Stimulated activated CD4-positive, alpha-beta T cell treated with anti-CD3 and anti-CD28 coated beads, Interleukin-15, amount 100 ng/mL, for 48 hours (primary cell): ENCODE results near the gene HRH2.
"Not testable (repeated sequence)": the region's sequence is repeated elsewhere in the genome, so short reads cannot be mapped to it uniquely, and the experiment has no call there.

ENCODE experiments used
- DNase-seq, 2 donors: peaks; one replicate each; pipeline ENCODE4 v3.0.0-alpha.2; 2020; ENCODE audit warnings: low read depth in 2 of 2

Gene HRH2

GRCh38 chr5:175657593-175658271 lies at the start of gene HRH2:
Gene HRH2 (plus strand): TSS chr5:175658071. CDS start chr5:175683234, 25,163 bp downstream.
- DNase-seq: peak; percentile 27 to 53

DNA sequence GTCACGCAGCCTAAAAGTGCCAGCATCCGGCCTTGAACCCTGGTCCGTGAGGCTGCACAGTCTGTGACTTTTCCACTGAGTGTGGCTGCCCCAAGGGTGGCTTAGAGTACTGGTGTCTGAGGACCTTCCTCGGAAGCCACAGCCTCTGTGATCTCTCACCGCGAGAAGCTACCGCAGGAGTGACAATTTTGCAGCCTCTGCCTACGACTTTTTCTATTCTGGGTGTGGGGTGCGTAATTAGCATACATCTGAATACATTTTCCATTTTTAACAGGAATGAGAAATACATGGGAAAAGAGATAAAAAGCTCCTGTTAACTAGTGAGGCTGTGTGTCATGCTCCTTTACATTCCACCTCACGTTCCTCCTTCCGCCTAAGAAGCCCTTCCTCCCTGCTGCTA lies 48.3 kb upstream of the HRH2 start:
- peak in 1 of 2 donors; percentile 23 for DNase-seq

DNA sequence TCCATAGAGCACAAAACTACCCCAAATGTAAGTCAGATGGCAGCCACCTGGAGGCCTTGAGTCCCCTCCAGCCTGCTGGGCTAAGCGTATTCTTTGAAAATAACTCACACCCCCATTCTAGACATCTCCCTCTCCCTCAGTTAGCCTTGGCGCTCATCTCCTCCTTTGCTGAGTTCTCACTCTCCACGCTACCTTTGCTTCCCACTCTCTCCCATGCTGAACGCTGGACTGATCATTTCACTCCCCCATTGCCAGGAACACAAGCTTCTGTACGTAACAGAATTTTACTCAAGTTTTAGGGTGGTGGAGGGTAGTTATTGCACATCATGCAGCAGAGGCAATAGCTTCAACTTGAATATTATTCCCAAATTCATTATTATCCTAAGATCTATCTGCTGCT lies 47.5 kb upstream of the HRH2 start:
- DNase-seq: no peak

- no peak for DNase-seq
These were observed 47.0 kb upstream of the HRH2 start for GRCh38 chr5:175610898-175611297.

GRCh38 chr5:175614223-175614815 lies 43.6 kb upstream of the HRH2 start:
- DNase-seq: no peak

DNA sequence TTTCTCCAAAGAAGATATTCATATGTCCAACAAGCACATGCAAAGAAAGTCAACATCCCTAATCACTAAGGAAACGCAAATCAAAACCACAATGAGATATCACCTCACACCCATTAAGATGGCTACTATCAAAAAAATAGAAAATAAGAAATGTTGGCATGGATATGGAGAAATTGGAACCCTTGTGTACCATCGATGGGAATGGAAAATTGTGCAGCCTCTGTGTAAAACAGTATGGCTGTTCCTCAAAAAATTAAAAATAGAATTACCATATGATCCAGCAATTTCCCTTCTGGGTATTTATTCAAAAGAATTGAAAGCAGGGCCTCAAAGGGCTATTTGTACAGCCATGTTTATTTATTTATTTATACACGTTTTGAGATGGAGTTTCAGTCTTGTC lies 43.0 kb upstream of the HRH2 start:
- no peak for DNase-seq

DNA sequence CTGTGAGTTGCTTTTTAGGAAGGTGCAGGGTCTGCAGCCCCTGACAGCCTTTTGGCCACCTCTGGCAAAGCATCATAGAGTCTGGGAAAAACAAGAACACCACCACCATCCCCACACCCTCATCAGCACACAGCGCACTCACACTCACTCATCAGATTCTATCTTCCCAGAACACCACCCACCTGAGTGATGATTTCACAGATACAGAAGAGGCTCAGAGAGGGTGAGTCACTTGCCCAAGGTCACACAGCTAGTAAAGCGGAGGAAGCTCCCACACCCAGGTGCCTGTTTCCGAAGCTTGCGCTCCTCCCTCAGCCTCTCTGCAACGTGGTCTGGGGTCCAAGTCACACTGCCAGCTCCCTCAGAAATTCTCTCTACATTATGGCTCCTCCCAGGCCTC lies 41.8 kb upstream of the HRH2 start:
- peak; percentile 22 to 24 for DNase-seq

GRCh38 chr5:175616527-175616926 lies 41.3 kb upstream of the HRH2 start:
- not testable (repeated sequence) for DNase-seq

- no peak for DNase-seq
These were observed 40.4 kb upstream of the HRH2 start for GRCh38 chr5:175617447-175617846.

DNA sequence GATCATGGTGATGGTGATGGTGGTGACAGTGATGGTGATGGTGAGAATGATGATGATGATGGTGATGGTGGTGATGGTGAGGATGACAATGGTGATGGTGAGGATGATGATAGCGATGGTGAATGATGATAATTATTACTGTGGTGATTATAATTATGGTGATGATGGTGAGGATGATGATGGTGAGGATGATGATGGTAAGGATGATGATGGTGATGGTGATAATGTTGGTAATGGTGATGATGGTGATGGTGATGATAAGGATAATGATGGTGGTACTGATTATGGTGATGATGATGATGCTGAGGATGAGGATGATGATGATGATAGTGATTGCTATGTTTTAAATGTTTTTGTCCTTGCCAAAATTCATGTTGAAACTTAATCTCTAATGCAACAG lies 37.3 kb upstream of the HRH2 start:
- no peak for DNase-seq

GRCh38 chr5:175621971-175622370 lies 35.9 kb upstream of the HRH2 start:
- DNase-seq: no peak

GRCh38 chr5:175623088-175623487 lies 34.8 kb upstream of the HRH2 start:
- no peak for DNase-seq

- DNase-seq: no peak
These were observed 33.6 kb upstream of the HRH2 start for GRCh38 chr5:175624316-175624715.

DNA sequence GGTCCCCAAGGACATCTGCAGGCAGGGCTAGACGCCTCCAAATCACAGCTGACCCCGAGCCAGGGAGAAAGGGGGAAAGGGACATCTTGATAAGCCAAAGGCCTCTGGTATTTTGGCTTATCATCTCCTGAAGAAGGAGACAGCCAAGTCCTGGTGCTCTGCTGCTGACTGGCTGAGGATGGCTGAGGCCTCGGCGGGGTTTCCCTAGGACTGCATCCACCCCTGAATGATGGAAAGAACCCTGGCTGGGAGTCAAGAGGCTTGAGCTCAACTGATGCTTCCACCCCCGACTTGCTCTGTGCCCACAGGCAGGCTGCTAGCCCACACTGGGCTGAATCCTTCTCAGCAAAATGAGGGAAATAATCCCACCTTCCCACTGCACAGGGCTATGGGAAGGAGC lies 30.9 kb upstream of the HRH2 start:
- DNase-seq: no peak

- no peak for DNase-seq
These were observed 30.1 kb upstream of the HRH2 start for GRCh38 chr5:175627739-175628138.

- no peak for DNase-seq
These were observed 29.2 kb upstream of the HRH2 start for GRCh38 chr5:175628668-175629067.

DNA sequence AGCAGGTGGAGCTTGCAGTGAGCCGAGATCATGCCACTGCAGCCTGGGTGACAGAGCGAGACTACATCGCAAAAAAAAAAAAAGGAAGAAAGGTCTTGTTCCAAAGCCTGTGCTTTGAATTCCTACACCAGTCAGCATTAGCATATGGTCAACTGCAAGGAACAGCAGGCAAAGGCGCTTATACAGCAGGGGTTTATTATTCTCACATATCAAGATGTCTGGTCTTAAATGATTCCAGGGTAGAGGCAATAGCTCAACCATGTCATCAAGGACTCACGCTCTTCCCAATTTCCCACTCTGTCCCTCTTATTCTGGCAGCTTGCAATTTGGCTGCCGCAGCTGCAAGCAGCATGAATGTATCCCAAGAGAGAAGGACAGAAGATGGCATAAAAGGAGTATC lies 28.6 kb upstream of the HRH2 start:
- DNase-seq: no peak

- DNase-seq: no peak
These were observed 28.1 kb upstream of the HRH2 start for GRCh38 chr5:175629793-175630192.

DNA sequence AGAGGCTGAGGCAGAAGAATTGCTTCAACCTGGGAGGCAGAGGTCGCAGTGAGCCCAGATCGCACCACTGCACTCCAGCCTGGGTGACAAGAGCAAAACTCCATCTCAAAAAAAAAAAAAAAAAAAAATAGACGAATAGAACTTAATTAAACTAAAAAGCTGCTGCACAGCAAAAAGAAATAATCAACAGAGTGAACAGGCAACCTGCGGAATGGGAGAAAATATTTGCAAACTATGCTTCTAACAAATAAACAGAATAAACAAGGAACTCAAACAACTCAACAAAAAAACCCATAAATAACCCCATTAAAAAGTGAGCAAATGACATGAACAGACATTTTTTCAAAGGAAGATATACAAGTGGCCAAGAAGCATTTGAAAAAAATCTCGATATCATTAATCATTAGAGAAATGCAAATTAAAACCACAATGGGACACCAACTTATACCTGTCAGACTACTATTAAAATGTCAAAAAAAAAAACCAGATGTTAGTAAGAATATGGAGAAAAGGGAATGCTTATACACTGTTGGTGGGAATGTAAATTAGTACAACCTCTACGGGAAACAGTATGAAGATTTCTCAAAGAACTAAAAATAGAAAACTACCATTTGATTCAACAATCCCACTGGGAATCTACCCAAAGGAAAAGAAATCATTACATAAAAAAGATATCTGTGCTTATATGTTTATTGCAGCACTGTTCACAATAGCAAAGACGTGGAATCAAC lies 21.9 kb upstream of the HRH2 start:
- DNase-seq: no peak

DNA sequence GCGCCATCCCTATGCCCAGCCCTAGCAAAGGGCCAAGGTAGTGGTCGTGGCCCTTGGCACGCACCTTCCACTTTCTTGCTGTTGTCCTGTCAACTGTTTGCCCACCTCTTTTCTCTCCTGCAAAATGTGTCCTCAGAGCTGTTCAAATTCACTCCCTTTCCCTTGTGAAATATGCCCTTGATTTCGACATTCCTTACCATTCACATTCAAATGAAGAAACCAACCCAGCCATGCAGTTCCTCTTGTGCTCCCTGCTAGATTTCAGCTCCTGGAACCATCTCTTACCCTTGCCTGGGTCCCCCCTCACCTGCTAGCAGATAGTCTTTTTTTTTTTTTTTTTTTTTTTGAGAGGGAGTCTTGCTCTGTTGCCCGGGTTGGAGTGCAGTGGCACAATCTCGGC lies 19.6 kb upstream of the HRH2 start:
- no peak for DNase-seq

DNA sequence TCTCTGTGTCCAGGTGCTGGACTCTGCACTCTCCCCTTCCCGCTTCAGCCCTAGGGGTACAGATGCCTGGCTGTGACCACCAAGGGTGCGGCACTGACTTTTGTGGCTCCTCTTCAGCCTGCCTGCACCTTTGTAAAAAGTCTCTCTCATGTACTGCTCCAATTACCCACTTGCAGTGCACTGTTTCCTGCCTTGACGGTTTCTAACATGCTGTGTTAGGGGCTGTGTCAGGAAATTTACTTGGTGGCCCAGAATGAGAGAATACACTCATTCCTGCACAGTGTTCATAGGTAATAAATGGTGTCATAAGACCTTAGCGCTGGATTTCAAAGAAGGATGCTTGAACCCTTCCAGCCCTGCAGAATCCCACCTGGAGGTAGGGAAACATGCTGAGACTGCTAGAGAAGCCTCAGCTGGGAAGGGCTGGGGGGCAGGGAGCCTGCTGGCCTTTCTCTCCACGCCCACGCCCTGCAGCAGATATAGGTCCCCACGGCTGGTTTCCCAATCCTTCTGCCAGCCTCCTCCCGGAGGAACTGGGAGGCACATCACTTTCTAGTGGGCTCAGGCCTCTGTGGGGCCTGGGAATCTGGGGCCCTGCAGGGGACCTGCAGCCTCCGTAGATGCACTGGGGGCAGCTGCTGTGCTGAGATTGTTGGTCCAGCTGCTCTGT lies 17.6 kb upstream of the HRH2 start:
- DNase-seq: no peak

DNA sequence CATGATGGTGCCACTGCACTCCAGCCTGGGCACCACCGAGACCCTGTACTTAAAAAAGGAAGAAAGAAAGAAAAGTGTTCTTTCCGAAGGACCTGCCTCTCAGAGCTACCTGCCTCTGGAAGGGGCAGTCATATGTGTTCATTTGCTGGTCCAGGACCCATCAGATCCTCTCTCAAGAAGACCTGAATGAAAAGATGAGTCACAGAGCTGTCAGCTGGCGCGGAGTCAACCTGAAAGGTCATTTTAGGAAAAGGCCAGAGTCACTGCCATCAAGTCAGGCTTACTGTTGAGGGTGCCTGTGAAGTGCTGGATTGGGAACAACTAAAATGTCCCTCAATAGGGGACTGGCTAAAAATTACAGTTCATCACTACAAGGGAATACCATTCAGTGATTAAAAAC lies 14.9 kb upstream of the HRH2 start:
- DNase-seq: no peak

- no peak for DNase-seq
These were observed 11.6 kb upstream of the HRH2 start for GRCh38 chr5:175646251-175646650.
